Stimulated activated CD4-positive, alpha-beta T cell treated with anti-CD3 and anti-CD28 coated beads, Interleukin-1b, Interleukin-23, amount 100 ng/mL, for 24 hours (primary cell): ENCODE data around the gene ZFP91.

Source experiments
- DNase-seq, 4 experiments: peaks; one replicate each; pipeline ENCODE4 v3.0.0-alpha.2; 2020; ENCODE audit warnings: low read depth in 4 of 4, low spot score in 1 of 4

The ZFP91 gene

GRCh38 chr11:58626934-58627483 is 48.1 kb downstream of the ZFP91 start:
- DNase-seq: no peak

GRCh38 chr11:58628446-58628845 is 49.6 kb downstream of the ZFP91 start:
- no peak for DNase-seq

GRCh38 chr11:58629857-58630256 is 51.0 kb downstream of the ZFP91 start:
- DNase-seq: no peak

- no peak for DNase-seq
Observed at GRCh38 chr11:58631378-58631777, 52.5 kb downstream of the ZFP91 start.

- DNase-seq: no peak
Observed at GRCh38 chr11:58632510-58632909, 53.6 kb downstream of the ZFP91 start.

- DNase-seq: no peak
Observed at GRCh38 chr11:58636587-58636986, 57.7 kb downstream of the ZFP91 start.

- no peak for DNase-seq
Observed at GRCh38 chr11:58637371-58637770, 58.5 kb downstream of the ZFP91 start.

GRCh38 chr11:58639103-58639502 is 60.2 kb downstream of the ZFP91 start:
- no peak for DNase-seq

GRCh38 chr11:58639669-58640068 is 60.8 kb downstream of the ZFP91 start:
- no peak for DNase-seq

- DNase-seq: no peak
Observed at GRCh38 chr11:58640386-58641023, 61.6 kb downstream of the ZFP91 start.

- DNase-seq: no peak
Observed at GRCh38 chr11:58641341-58641740, 62.5 kb downstream of the ZFP91 start.

- no peak for DNase-seq
Observed at GRCh38 chr11:58641803-58642581, 63.1 kb downstream of the ZFP91 start.

GRCh38 chr11:58645854-58646253 is 67.0 kb downstream of the ZFP91 start:
- DNase-seq: no peak

GRCh38 chr11:58647141-58647699 is 68.4 kb downstream of the ZFP91 start:
- DNase-seq: no peak

- no peak for DNase-seq
Observed at GRCh38 chr11:58647866-58648265, 69.0 kb downstream of the ZFP91 start.

GRCh38 chr11:58649623-58650022 is 70.8 kb downstream of the ZFP91 start:
- no peak for DNase-seq

- DNase-seq: no peak
Observed at GRCh38 chr11:58650496-58650895, 71.6 kb downstream of the ZFP91 start.

GRCh38 chr11:58652726-58653280 is 73.9 kb downstream of the ZFP91 start:
- DNase-seq: no peak

- DNase-seq: peak; percentile 57 to 70 (median 60)
Observed at GRCh38 chr11:58654079-58654907, 75.4 kb downstream of the ZFP91 start.

- no peak for DNase-seq
Observed at GRCh38 chr11:58654908-58655296, 76.0 kb downstream of the ZFP91 start.

- no peak for DNase-seq
Observed at GRCh38 chr11:58656348-58656747, 77.5 kb downstream of the ZFP91 start.
